Hematopoietic multipotent progenitor cell treated with erythropoietin and hydrocortisone succinate and interleukin-3 and kit ligand, for 15 days (in vitro differentiated cells): ENCODE measurements around the gene GRPEL1.

Experiments
- DNase-seq: peaks from one replicate; pipeline ENCODE4 v3.0.0-alpha.2; 2015; ENCODE audit warnings: low spot score

The GRPEL1 gene

GRCh38 chr4:7045553-7045952 lies 22.3 kb downstream of the GRPEL1 start:
- no peak for DNase-seq

- DNase-seq = no peak
Observed at GRCh38 chr4:7044137-7044930, 23.5 kb downstream of the GRPEL1 start.

- DNase-seq = peak; percentile 54
Observed at GRCh38 chr4:7043284-7044136, 24.4 kb downstream of the GRPEL1 start, which contains the start of gene TADA2B. TADA2B (plus strand) TSS chr4:7043372; CDS start chr4:7043580, 208 bp downstream.

- peak; percentile 91 for DNase-seq
Observed at GRCh38 chr4:7042503-7043283, 25.2 kb downstream of the GRPEL1 start.

- no peak for DNase-seq
Observed at GRCh38 chr4:7041801-7042502, 25.9 kb downstream of the GRPEL1 start.

- DNase-seq = no peak
Observed at GRCh38 chr4:7041246-7041645, 26.6 kb downstream of the GRPEL1 start.

GRCh38 chr4:7040765-7041164 lies 27.1 kb downstream of the GRPEL1 start:
- no peak for DNase-seq

GRCh38 chr4:7037425-7037824 lies 30.4 kb downstream of the GRPEL1 start:
- DNase-seq = peak; percentile 20

- DNase-seq = no peak
Observed at GRCh38 chr4:7034262-7035081, 33.4 kb downstream of the GRPEL1 start.

- no peak for DNase-seq
Observed at GRCh38 chr4:7032596-7032995, 35.3 kb downstream of the GRPEL1 start.

- DNase-seq = no peak
Observed at GRCh38 chr4:7031558-7032449, 36.1 kb downstream of the GRPEL1 start.

GRCh38 chr4:7030856-7031255 lies 37.0 kb downstream of the GRPEL1 start:
- DNase-seq = no peak

GRCh38 chr4:7029921-7030320 lies 37.9 kb downstream of the GRPEL1 start:
- no peak for DNase-seq

- DNase-seq = no peak
Observed at GRCh38 chr4:7029212-7029611, 38.7 kb downstream of the GRPEL1 start.

- DNase-seq = no peak
Observed at GRCh38 chr4:7027913-7028312, 40.0 kb downstream of the GRPEL1 start.

- DNase-seq = no peak
Observed at GRCh38 chr4:7027284-7027683, 40.6 kb downstream of the GRPEL1 start.

- DNase-seq = no peak
Observed at GRCh38 chr4:7026107-7026506, 41.8 kb downstream of the GRPEL1 start.

GRCh38 chr4:7025040-7025602 lies 42.7 kb downstream of the GRPEL1 start:
- no peak for DNase-seq

- no peak for DNase-seq
Observed at GRCh38 chr4:7024336-7024890, 43.5 kb downstream of the GRPEL1 start.
